SK-N-SH treated with all-trans-retinoic acid at 6 μM for 48 hours (cell line): ENCODE results near the gene CLEC1A.

ENCODE experiments used
- ATAC-seq: fragments of 200-7000 bp; cut with Tn5 transposase; 3 replicates; pipeline ENCODE4 v1.9.1; 2020; ENCODE audit warnings: mild to moderate bottlenecking, moderate library complexity
- ARNTL ChIP-seq: fragments of 450-650 bp; formaldehyde crosslinking; IDR thresholded peaks from 2 replicates; pipeline ENCODE4 v1.5.0; 2020; ENCODE audit warnings: low read depth, mild to moderate bottlenecking, moderate library complexity, borderline replicate concordance
- BACH2 ChIP-seq: fragments of 250-450 bp; sonication (Bioruptor Pico); IDR thresholded peaks from 2 replicates; pipeline ENCODE4 v1.9.0; 2021; ENCODE audit warnings: mild to moderate bottlenecking, borderline replicate concordance
- ESRRG ChIP-seq: fragments of 250-450 bp; sonication (Bioruptor Pico); IDR thresholded peaks from 2 replicates; pipeline ENCODE4 v1.6.1; 2021; ENCODE audit warnings: mild to moderate bottlenecking
- GLIS3 ChIP-seq: fragments of 250-450 bp; sonication (Bioruptor Pico); IDR thresholded peaks from 2 replicates; pipeline ENCODE4 v1.5.0; 2020; ENCODE audit warnings: mild to moderate bottlenecking, moderate library complexity
- ISL1 ChIP-seq: fragments of 250-450 bp; sonication (Bioruptor Pico); IDR thresholded peaks from 2 replicates; pipeline ENCODE4 v2.1.2; 2022; ENCODE audit warnings: mild to moderate bottlenecking, moderate library complexity
- OSR1 ChIP-seq: fragments of 250-450 bp; sonication (Bioruptor Pico); IDR thresholded peaks from 2 replicates; pipeline ENCODE4 v1.8.0; 2022; ENCODE audit warnings: moderate library complexity, mild to moderate bottlenecking, inconsistent platforms
- PPARA ChIP-seq: fragments of 250-450 bp; sonication (Bioruptor Pico); IDR thresholded peaks from 2 replicates; pipeline ENCODE4 v1.5.0; 2020; ENCODE audit warnings: mild to moderate bottlenecking, borderline replicate concordance
- RARB ChIP-seq: fragments of 250-450 bp; sonication (Bioruptor Pico); IDR thresholded peaks from 2 replicates; pipeline ENCODE4 v1.8.0; 2021; ENCODE audit warnings: mild to moderate bottlenecking, moderate library complexity
- TOX ChIP-seq: fragments of 250-450 bp; sonication (Bioruptor Pico); IDR thresholded peaks from 2 replicates; pipeline ENCODE4 v1.8.0; 2021; ENCODE audit warnings: mild to moderate bottlenecking, moderate library complexity, borderline replicate concordance
- ZC3H10 ChIP-seq: fragments of 250-450 bp; sonication (Bioruptor Pico); IDR thresholded peaks from 2 replicates; pipeline ENCODE4 v1.5.1; 2021; ENCODE audit warnings: mild to moderate bottlenecking, moderate library complexity
- ZFP3 ChIP-seq: fragments of 250-450 bp; sonication (Bioruptor Pico); IDR thresholded peaks from 2 replicates; pipeline ENCODE4 v1.5.0; 2020; ENCODE audit warnings: mild to moderate bottlenecking, moderate library complexity
- ZNF565 ChIP-seq: fragments of 450-650 bp; formaldehyde crosslinking; conservative IDR thresholded peaks from 2 replicates; pipeline ENCODE4 v1.5.0; 2020; ENCODE audit warnings: low read depth, mild to moderate bottlenecking, moderate library complexity
- ZNF70 ChIP-seq: fragments of 450-650 bp; formaldehyde crosslinking; IDR thresholded peaks from 2 replicates; pipeline ENCODE4 v1.5.0; 2020; ENCODE audit warnings: mild to moderate bottlenecking, moderate library complexity
- ZNF8 ChIP-seq: fragments of 450-650 bp; formaldehyde crosslinking; IDR thresholded peaks from 2 replicates; pipeline ENCODE4 v1.5.0; 2020; ENCODE audit warnings: mild to moderate bottlenecking, moderate library complexity
- TF ChIP-seq, protein P1 (sequence below): fragments of 250-450 bp; sonication (Bioruptor Pico); IDR thresholded peaks from 2 replicates; pipeline ENCODE4 v1.8.0; 2020; ENCODE audit warnings: mild to moderate bottlenecking, moderate library complexity, borderline replicate concordance
- TF ChIP-seq, protein P2 (sequence below): fragments of 250-450 bp; sonication (Bioruptor Pico); IDR thresholded peaks from 2 replicates; pipeline ENCODE4 v1.5.0; 2020; ENCODE audit warnings: mild to moderate bottlenecking, moderate library complexity
- TF ChIP-seq, protein P3 (sequence below): fragments of 250-450 bp; sonication (Bioruptor Pico); IDR thresholded peaks from 2 replicates; pipeline ENCODE4 v1.5.1; 2020; ENCODE audit warnings: low read depth, mild to moderate bottlenecking, moderate library complexity
- TF ChIP-seq, protein P4 (sequence below): fragments of 250-450 bp; sonication (Bioruptor Pico); IDR thresholded peaks from 2 replicates; pipeline ENCODE4 v1.5.1; 2021; ENCODE audit warnings: mild to moderate bottlenecking, moderate library complexity
- TF ChIP-seq, protein P5 (sequence below): fragments of 250-450 bp; sonication (Bioruptor Pico); IDR thresholded peaks from 2 replicates; pipeline ENCODE4 v1.8.0; 2021; ENCODE audit warnings: low read depth, mild to moderate bottlenecking, moderate library complexity, borderline replicate concordance

The CLEC1A gene

DNA sequence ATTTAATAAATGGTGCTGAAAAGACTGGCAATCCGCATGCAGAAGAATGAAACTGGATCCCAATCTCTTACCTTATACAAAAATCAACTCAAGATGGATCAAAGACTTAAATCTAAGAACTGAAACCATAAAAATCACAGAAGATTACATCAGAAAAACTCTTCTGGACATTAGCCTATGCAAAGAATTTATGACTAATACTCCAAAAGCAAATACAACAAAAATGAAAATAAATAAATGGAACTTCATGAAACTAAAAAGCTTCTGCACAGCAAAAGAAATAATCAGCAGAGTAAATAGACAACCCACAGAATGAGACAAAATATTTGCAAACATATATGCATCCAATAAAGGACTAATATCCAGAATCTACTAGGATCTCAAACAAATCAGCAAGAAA, 14.3 kb upstream of the CLEC1A start:
- no peak for ATAC-seq
- TF ChIP-seq RARB (CRISPR knock-in tag) (no peak), ESRRG (no peak), ARNTL (CRISPR knock-in tag) (no peak), GLIS3 (no peak), OSR1 (CRISPR knock-in tag) (no peak), ZNF565 (no peak), ZC3H10 (no peak), ZNF70 (CRISPR knock-in tag) (no peak), ZFP3 (no peak), BACH2 (no peak), PPARA (CRISPR knock-in tag) (no peak)
- TF ChIP-seq, protein P1, sequence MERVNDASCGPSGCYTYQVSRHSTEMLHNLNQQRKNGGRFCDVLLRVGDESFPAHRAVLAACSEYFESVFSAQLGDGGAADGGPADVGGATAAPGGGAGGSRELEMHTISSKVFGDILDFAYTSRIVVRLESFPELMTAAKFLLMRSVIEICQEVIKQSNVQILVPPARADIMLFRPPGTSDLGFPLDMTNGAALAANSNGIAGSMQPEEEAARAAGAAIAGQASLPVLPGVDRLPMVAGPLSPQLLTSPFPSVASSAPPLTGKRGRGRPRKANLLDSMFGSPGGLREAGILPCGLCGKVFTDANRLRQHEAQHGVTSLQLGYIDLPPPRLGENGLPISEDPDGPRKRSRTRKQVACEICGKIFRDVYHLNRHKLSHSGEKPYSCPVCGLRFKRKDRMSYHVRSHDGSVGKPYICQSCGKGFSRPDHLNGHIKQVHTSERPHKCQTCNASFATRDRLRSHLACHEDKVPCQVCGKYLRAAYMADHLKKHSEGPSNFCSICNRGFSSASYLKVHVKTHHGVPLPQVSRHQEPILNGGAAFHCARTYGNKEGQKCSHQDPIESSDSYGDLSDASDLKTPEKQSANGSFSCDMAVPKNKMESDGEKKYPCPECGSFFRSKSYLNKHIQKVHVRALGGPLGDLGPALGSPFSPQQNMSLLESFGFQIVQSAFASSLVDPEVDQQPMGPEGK (CRISPR knock-in tag), result no peak
- TF ChIP-seq, protein P2, sequence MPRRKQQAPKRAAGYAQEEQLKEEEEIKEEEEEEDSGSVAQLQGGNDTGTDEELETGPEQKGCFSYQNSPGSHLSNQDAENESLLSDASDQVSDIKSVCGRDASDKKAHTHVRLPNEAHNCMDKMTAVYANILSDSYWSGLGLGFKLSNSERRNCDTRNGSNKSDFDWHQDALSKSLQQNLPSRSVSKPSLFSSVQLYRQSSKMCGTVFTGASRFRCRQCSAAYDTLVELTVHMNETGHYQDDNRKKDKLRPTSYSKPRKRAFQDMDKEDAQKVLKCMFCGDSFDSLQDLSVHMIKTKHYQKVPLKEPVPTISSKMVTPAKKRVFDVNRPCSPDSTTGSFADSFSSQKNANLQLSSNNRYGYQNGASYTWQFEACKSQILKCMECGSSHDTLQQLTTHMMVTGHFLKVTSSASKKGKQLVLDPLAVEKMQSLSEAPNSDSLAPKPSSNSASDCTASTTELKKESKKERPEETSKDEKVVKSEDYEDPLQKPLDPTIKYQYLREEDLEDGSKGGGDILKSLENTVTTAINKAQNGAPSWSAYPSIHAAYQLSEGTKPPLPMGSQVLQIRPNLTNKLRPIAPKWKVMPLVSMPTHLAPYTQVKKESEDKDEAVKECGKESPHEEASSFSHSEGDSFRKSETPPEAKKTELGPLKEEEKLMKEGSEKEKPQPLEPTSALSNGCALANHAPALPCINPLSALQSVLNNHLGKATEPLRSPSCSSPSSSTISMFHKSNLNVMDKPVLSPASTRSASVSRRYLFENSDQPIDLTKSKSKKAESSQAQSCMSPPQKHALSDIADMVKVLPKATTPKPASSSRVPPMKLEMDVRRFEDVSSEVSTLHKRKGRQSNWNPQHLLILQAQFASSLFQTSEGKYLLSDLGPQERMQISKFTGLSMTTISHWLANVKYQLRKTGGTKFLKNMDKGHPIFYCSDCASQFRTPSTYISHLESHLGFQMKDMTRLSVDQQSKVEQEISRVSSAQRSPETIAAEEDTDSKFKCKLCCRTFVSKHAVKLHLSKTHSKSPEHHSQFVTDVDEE (CRISPR knock-in tag), result no peak
- TF ChIP-seq, protein P3, sequence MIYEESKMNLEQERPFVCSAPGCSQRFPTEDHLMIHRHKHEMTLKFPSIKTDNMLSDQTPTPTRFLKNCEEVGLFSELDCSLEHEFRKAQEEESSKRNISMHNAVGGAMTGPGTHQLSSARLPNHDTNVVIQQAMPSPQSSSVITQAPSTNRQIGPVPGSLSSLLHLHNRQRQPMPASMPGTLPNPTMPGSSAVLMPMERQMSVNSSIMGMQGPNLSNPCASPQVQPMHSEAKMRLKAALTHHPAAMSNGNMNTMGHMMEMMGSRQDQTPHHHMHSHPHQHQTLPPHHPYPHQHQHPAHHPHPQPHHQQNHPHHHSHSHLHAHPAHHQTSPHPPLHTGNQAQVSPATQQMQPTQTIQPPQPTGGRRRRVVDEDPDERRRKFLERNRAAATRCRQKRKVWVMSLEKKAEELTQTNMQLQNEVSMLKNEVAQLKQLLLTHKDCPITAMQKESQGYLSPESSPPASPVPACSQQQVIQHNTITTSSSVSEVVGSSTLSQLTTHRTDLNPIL (CRISPR knock-in tag), result no peak
- TF ChIP-seq, protein P4, sequence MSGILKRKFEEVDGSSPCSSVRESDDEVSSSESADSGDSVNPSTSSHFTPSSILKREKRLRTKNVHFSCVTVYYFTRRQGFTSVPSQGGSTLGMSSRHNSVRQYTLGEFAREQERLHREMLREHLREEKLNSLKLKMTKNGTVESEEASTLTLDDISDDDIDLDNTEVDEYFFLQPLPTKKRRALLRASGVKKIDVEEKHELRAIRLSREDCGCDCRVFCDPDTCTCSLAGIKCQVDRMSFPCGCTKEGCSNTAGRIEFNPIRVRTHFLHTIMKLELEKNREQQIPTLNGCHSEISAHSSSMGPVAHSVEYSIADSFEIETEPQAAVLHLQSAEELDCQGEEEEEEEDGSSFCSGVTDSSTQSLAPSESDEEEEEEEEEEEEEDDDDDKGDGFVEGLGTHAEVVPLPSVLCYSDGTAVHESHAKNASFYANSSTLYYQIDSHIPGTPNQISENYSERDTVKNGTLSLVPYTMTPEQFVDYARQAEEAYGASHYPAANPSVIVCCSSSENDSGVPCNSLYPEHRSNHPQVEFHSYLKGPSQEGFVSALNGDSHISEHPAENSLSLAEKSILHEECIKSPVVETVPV, result no peak

DNA sequence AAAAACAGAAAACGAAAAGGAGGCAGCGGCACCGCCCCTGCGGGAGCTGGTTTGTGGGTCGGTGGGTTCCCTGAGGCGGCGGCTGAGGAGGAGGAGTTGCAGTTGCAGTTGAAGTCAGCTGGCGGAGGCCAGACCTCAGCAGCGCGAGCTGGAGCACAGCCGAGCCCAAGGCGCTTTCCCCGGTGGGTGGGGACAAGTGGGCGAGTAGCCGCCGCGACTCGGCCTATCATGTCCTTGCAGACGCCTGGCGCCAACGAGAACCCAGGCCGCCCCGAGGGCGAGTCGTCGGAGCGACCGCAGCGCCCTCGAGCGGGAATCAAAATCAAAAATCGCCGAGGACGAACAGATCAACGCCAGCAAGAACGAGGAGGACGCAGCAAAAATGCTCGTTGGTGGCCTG, 12.7 kb upstream of the CLEC1A start:
- TF ChIP-seq TOX (CRISPR knock-in tag), result no peak
- no peak for TF ChIP-seq ARNTL (CRISPR knock-in tag)
- no peak for TF ChIP-seq OSR1 (CRISPR knock-in tag)
- TF ChIP-seq, protein P5, sequence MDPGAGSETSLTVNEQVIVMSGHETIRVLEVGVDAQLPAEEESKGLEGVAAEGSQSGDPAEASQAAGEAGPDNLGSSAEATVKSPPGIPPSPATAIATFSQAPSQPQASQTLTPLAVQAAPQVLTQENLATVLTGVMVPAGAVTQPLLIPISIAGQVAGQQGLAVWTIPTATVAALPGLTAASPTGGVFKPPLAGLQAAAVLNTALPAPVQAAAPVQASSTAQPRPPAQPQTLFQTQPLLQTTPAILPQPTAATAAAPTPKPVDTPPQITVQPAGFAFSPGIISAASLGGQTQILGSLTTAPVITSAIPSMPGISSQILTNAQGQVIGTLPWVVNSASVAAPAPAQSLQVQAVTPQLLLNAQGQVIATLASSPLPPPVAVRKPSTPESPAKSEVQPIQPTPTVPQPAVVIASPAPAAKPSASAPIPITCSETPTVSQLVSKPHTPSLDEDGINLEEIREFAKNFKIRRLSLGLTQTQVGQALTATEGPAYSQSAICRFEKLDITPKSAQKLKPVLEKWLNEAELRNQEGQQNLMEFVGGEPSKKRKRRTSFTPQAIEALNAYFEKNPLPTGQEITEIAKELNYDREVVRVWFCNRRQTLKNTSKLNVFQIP, result no peak
- no peak for TF ChIP-seq ZNF565
- TF ChIP-seq ESRRG, result no peak
- TF ChIP-seq ISL1 (CRISPR knock-in tag), result no peak
- TF ChIP-seq, protein P1 (CRISPR knock-in tag), result no peak
- no peak for TF ChIP-seq BACH2
- TF ChIP-seq ZNF8 (CRISPR knock-in tag), result no peak
- TF ChIP-seq, protein P2 (CRISPR knock-in tag), result no peak
- no peak for TF ChIP-seq RARB (CRISPR knock-in tag)
- no peak for ATAC-seq
